ENCODE results near the gene PMFBP1. TPM values are rescaled to one million over a fixed set of nuclear protein-coding genes. Genes with fewer than 3 reads are reported as not detected.

Gene PMFBP1
- total RNA-seq, 2 donors from 2014 or later = 2.0 TPM; not detected in 1

- DNase-seq (ENCODE audit: low spot score) = no peak
- H3K27ac ChIP-seq = no peak overlapping the region
- H3K9me3 ChIP-seq = no peaks in the 10 kb centered on the region
- no peaks in the 10 kb centered on the region for H3K36me3 ChIP-seq
- H3K4me3 ChIP-seq = no peak overlapping the region
- TF ChIP-seq, protein P1, sequence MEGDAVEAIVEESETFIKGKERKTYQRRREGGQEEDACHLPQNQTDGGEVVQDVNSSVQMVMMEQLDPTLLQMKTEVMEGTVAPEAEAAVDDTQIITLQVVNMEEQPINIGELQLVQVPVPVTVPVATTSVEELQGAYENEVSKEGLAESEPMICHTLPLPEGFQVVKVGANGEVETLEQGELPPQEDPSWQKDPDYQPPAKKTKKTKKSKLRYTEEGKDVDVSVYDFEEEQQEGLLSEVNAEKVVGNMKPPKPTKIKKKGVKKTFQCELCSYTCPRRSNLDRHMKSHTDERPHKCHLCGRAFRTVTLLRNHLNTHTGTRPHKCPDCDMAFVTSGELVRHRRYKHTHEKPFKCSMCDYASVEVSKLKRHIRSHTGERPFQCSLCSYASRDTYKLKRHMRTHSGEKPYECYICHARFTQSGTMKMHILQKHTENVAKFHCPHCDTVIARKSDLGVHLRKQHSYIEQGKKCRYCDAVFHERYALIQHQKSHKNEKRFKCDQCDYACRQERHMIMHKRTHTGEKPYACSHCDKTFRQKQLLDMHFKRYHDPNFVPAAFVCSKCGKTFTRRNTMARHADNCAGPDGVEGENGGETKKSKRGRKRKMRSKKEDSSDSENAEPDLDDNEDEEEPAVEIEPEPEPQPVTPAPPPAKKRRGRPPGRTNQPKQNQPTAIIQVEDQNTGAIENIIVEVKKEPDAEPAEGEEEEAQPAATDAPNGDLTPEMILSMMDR (IDR thresholded peaks at IDR 0.05) = no peak
- no peaks in the 10 kb centered on the region for H3K27me3 ChIP-seq
- H3K4me1 ChIP-seq = peaks cover 0 to 3% of the 10 kb centered on the region in 2 donors
These were observed 41.8 kb downstream of the PMFBP1 start for GRCh38 chr16:72129976-72130656.

DNA sequence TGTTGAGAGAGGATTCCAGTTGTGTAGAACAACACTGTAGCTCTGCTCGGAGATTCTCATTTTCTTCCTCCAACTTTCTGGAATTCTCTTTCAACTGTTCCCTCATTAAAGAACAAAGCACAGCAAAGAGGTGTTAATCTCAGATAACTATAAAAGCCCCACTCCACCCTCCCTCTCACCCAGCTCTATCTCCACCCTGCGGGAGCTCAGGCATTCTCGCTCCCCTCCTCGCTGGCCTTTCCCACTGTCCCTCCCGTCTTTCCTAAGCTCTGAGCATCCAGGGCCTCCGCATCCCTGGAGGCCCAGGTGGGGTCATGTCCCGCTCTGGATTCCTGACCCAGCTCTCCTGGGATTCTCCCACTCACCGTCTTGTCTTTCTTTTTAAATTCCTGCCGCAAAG is 43.3 kb downstream of the PMFBP1 start:
- TF ChIP-seq, protein P1 (IDR thresholded peaks at IDR 0.05) = no peak

GRCh38 chr16:72126429-72126765 is 45.6 kb downstream of the PMFBP1 start:
- no peak for DNase-seq (ENCODE audit: low spot score)
- Histone ChIP-seq H3K36me3 (no peaks in the 10 kb centered on the region), H3K9me3 (no peaks in the 10 kb centered on the region), H3K27me3 (no peaks in the 10 kb centered on the region), H3K4me1 (peaks cover 0 to 8% of the 10 kb centered on the region in 2 donors), H3K27ac (peak overlapping the region in 1 of 2 donors; percentile 25), H3K4me3 (no peak overlapping the region)
- TF ChIP-seq, protein P1 (IDR thresholded peaks at IDR 0.05) = no peak

More for the DNA sequence above, 43.3 kb downstream of the PMFBP1 start:
- Histone ChIP-seq H3K36me3 (no peaks in the 10 kb centered on the region), H3K4me3 (no peak overlapping the region), H3K4me1 (peaks cover 0 to 8% of the 10 kb centered on the region in 2 donors), H3K9me3 (no peaks in the 10 kb centered on the region), H3K27ac (no peak overlapping the region), H3K27me3 (no peaks in the 10 kb centered on the region)
- no peak for DNase-seq (ENCODE audit: low spot score)

- H3K36me3 ChIP-seq = no peaks in the 10 kb centered on the region
- TF ChIP-seq, protein P1 (IDR thresholded peaks at IDR 0.05) = no peak
- DNase-seq (ENCODE audit: low spot score) = peak; percentile 56
- no peaks in the 10 kb centered on the region for H3K27me3 ChIP-seq
- H3K4me3 ChIP-seq = no peak overlapping the region
- H3K9me3 ChIP-seq = no peaks in the 10 kb centered on the region
- peaks cover 0 to 8% of the 10 kb centered on the region in 2 donors for H3K4me1 ChIP-seq
- peak overlapping the region in 1 of 2 donors; percentile 25 for H3K27ac ChIP-seq
These were observed 46.1 kb downstream of the PMFBP1 start for GRCh38 chr16:72125635-72126428.

DNA sequence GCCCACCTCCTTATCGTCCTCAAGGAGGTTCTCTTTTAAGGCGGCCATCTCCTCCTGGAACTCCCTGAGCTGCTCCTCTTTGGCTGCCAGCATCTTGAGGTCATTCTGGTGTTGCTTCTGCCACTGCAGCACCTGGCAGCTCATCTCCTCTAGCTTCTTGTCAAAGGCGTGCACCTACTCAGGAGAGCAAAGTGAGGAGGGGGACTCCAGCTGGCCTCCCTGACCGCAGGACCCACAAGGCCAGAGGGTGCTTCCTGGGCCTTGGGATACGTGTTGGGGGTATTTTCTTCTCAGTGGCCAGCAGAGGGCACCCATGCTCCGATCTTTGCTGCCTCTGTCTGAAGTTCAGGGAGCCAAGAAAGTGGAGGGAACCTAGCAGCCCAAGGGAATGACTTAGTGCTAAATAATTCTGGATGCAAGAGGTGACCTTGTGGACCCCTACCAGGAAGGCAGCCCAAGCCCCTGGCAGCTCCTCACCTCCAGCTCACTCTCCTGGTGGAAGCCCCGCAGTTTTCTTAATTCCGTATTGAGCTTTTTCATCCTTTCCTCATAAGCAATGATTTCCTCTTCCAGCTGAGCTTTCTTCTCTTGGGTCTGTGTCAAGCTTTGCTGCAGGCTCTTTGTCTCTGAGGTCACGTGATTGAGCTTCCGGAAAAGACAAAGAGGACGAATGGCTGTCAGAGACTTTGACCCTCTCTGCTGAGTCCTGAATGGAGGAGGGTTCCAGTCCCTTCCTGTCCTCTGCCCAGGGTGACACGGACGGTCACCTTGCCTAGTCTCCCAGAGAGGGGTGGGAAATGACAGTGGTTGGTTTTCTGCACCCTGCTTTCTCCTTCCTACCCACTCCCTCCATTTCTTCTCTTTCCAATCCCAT is 47.0 kb downstream of the PMFBP1 start:
- no peaks in the 10 kb centered on the region for H3K9me3 ChIP-seq
- no peaks in the 10 kb centered on the region for H3K27me3 ChIP-seq
- H3K4me3 ChIP-seq = no peak overlapping the region
- no peak overlapping the region for H3K27ac ChIP-seq
- TF ChIP-seq, protein P1 (IDR thresholded peaks at IDR 0.05) = peak; percentile 63 to 82
- no peaks in the 10 kb centered on the region for H3K36me3 ChIP-seq
- peak; percentile 61 for DNase-seq (ENCODE audit: low spot score)
- H3K4me1 ChIP-seq = peaks cover 0 to 8% of the 10 kb centered on the region in 2 donors

Data from right atrium auricular region (tissue), 2 donors.